GM12864 (cell line): ENCODE measurements around the gene KPNA3.

Experiments used
- DNase-seq: peaks from one replicate; pipeline ENCODE4 v3.0.0-alpha.2; 2011; ENCODE audit warnings: low read depth
- H3K4me3 ChIP-seq: 2 replicates; pipeline ENCODE4 v1.5.1; 2011; ENCODE audit warnings: mild to moderate bottlenecking, low read depth, low read length, control low read depth
- TF ChIP-seq, protein P1 (sequence below): IDR thresholded peaks from 2 replicates; pipeline ENCODE4 v1.5.1; 2011; ENCODE audit warnings: low read depth, mild to moderate bottlenecking, moderate library complexity, low read length, control low read depth, inconsistent platforms; ENCODE audit errors: missing control alignments

The KPNA3 gene

DNA sequence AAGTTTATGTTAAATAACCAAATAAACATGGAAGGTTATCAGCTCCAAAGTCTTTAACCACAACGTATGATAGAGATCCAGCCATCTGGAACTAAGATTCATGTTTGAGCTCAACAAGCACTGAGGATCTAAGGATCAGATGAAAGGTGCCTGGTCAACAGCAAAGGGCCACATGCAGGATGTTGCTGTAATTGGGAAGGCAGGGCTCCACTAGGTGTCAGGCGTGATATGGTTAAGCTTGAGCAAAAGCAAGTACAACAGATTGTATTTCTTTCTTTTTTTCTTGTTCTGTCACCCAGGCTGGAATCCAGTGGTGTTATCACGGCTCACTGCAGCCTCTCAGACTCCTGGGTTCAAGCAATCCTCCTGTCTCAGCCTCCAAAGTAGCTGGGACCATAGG lies 113.2 kb downstream of the KPNA3 start:
- no peak for DNase-seq
- no peak overlapping the region for H3K4me3 ChIP-seq

DNA sequence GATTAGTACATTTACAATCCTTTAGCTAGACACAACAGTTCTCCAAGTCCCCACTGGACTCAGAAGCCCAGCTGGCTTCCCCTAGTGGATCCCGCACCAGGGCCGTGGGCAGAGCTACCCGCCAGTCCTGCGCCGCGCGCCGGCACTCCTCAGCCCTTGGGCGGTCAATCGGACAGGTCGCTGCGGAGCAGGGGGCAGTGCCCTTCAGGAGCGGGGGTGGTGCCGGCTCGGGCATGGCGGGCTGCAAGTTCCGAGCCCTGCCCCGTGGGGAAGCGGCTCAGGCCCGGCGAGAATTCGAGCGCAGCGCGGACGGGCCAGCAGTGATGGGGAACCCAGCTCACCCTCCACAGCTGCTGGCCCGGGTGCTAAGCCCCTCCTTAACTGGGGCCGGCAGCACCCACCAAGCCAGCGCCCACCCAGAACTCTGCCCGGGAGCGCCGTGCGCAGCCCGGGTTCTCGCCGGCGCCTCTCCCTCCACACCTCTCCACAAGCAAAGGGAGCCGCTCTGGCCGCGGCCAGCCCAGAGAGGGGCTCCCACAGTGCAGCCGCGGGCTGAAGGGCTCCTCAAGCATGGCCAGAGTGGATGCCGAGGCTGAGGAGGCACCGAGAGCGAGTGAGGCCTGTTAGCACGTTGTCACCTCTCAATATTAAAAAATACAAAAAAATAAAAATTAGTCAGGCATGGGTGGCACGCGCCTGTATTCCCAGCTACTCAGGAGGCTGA lies 114.1 kb downstream of the KPNA3 start:
- no peak overlapping the region for H3K4me3 ChIP-seq
- TF ChIP-seq, protein P1, sequence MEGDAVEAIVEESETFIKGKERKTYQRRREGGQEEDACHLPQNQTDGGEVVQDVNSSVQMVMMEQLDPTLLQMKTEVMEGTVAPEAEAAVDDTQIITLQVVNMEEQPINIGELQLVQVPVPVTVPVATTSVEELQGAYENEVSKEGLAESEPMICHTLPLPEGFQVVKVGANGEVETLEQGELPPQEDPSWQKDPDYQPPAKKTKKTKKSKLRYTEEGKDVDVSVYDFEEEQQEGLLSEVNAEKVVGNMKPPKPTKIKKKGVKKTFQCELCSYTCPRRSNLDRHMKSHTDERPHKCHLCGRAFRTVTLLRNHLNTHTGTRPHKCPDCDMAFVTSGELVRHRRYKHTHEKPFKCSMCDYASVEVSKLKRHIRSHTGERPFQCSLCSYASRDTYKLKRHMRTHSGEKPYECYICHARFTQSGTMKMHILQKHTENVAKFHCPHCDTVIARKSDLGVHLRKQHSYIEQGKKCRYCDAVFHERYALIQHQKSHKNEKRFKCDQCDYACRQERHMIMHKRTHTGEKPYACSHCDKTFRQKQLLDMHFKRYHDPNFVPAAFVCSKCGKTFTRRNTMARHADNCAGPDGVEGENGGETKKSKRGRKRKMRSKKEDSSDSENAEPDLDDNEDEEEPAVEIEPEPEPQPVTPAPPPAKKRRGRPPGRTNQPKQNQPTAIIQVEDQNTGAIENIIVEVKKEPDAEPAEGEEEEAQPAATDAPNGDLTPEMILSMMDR, result no peak
- DNase-seq, result no peak

More for the DNA sequence above, 113.2 kb downstream of the KPNA3 start:
- TF ChIP-seq, protein P1, result peak; percentile 53

DNA sequence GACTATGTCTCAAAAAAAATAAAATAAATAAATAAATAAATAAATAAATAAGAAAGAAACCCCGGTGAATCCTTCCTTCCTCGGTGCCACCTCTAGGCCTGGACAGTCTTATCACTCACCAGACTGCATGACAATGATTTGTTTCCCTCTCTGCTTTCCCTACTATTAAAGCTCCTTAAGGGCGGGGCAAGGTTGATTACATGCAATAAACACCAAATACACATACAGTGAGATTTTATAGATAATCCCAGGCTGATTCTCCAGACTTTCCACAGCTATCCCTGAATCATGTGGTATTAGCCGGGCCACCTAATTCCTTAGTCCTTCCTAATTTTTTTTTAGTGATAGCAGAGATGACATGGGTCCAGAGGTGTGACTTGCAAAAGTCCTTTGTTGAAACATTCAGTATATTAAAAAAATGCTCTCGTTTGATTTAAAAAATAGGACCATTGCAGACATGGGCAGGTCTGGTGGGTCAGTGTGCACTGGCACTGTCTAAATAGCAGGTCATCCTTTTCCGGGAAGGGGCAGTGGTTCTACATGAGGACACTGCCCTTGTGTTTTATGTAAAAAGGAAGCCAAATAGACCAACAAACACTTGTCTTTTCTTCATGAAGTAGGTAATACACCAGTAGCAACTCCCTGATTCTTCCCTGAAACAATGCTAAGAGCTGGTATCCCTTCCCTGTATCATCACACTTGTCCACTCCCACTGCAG lies 115.7 kb downstream of the KPNA3 start:
- no peak overlapping the region for H3K4me3 ChIP-seq
- no peak for DNase-seq
- TF ChIP-seq, protein P1, result no peak

DNA sequence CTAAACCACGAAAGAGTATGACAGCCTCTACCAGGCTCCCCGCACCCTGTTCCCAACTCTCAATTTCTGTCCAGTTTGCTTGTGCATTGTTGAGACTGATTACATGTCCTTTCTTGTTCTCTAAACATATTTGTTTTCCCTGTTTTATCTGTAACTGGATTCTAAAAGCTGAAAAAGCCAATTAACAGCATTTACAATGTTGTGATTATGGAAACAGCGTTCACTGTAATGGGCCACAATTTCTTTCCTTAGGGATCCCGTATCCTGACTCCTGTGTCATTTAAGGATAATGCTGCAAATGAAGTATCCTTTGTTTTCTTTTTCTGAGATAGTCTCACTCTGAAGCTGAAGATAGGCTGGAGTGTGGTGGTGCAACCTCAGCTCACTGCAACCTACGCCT lies 121.7 kb downstream of the KPNA3 start:
- H3K4me3 ChIP-seq, result no peak overlapping the region
- DNase-seq, result no peak
- TF ChIP-seq, protein P1, result no peak

DNA sequence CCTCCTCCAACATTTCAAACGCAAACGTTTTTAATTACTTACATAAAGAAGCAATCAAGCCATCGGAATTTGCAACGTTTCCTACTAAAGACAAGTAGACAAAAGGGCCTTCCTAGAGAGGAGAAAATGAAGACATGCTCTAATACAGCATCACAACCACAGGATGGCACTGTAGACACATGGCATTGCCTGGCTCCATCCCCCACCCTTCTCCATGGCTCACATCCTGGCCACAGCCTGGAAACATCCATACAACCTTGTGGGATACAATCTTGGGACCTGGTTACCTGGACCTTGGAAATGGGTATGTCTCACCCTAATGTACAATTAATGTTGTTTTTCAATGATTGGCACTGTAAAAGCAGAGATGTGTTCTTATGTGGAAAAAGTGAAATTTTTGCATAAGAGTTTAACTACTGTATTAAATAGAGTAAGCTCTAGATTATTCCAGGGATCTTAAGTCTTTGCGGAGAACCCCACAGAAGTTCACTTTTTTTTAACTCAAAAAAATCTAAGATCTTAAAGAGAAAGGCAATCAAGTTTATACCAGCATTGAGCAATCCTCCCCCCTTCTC lies 122.7 kb downstream of the KPNA3 start:
- H3K4me3 ChIP-seq, result no peak overlapping the region
- TF ChIP-seq, protein P1, result peak; percentile 51
- DNase-seq, result no peak

DNA sequence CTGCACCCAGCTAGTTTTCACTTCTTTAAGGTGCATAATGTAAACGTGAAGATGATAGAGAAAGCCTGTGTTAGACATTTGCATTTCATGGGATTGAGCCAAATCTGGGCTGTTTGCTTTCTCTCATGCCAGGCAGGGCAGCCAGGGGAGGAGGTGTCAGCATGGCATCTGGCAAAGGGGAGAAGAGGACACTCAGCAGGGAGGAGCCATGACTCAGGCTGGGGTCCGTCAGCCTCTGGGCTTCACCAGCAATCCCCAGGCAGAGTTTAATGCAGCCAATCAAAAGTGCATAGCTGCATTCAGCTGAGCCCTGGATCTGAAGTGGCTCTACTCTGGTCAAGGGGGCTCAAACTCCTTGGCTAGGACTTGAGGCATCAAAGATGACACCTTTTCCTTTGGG lies 124.7 kb downstream of the KPNA3 start:
- DNase-seq, result no peak
- H3K4me3 ChIP-seq, result no peak overlapping the region
- TF ChIP-seq, protein P1, result no peak
